Endothelial cell of umbilical vein (primary cell): ENCODE measurements around the gene FRMD4A. TPM values are rescaled to one million over a fixed set of nuclear protein-coding genes. Genes with fewer than 3 reads are reported as not detected.

Experiments used
- BruUV-seq: library from RNA; stranded (reverse); fragments of 400-500 nt; replicated peaks from 2 replicates; lab custom pipeline; 2021; lab: Mats Ljungman, UMichigan
- CTCF ChIA-PET: fragments of 300-600, 350-600 bp; sonication (Branson Sonifier 250); formaldehyde crosslinking; loops from one replicate; lab custom pipeline; 2021; ENCODE audit warnings: antibody characterized with exemption, inconsistent platforms; lab: Charles Lee
- POLR2A ChIA-PET: fragments of 300-600, 350-600 bp; sonication (Branson Sonifier 250); formaldehyde crosslinking; loops from one replicate; lab custom pipeline; 2021; ENCODE audit warnings: antibody characterized with exemption, inconsistent platforms; lab: Charles Lee
- DNase-seq: peaks from one replicate; pipeline ENCODE4 v3.0.0-alpha.2; 2011; ENCODE audit warnings: low read depth, low spot score
- FAIRE-seq: peaks from 2 replicates; lab custom pipeline; 2011; peaks lifted over from hg19 to GRCh38; lab: Jason Lieb, UNC
- H2AFZ ChIP-seq: 2 replicates; pipeline ENCODE4 v1.6.0; 2012; ENCODE audit warnings: low read depth, low read length, control low read depth, inconsistent platforms
- H3K27ac ChIP-seq: 2 replicates; pipeline ENCODE4 v1.5.1; 2011; ENCODE audit warnings: low read depth, mild to moderate bottlenecking, control low read depth, low read length, moderate library complexity; ENCODE audit not compliant: insufficient read depth
- H3K27me3 ChIP-seq, 2 experiments: 2 replicates each; pipeline versions ENCODE4 v1.6.0 to v1.6.1; 2011; ENCODE audit warnings: low read length in 2 of 2, mixed read lengths in 1 of 2; ENCODE audit not compliant: control insufficient read depth in 2 of 2, insufficient read depth in 2 of 2
- H3K36me3 ChIP-seq, 2 experiments: 2 replicates in 1 of 2; 3 replicates in 1 of 2; pipeline ENCODE4 v1.5.1; 2011; ENCODE audit warnings: low read length in 2 of 2, mild to moderate bottlenecking in 1 of 2, moderate library complexity in 1 of 2; ENCODE audit not compliant: control insufficient read depth in 2 of 2, insufficient read depth in 2 of 2; ENCODE audit errors: extremely low read depth in 1 of 2
- H3K4me1 ChIP-seq: 3 replicates; pipeline ENCODE4 v1.5.1; 2011; ENCODE audit warnings: mild to moderate bottlenecking, low read length; ENCODE audit not compliant: control insufficient read depth, insufficient read depth; ENCODE audit errors: extremely low read depth
- H3K4me2 ChIP-seq: 2 replicates; pipeline ENCODE4 v1.6.1; 2011; ENCODE audit warnings: low read length, control low read depth, mixed read lengths; ENCODE audit not compliant: insufficient read depth
- H3K4me3 ChIP-seq, 3 experiments: fragments of 200-600 bp in 1 of 3; sonication (generic), shearing (Covaris generic) in 1 of 3; replicated peaks in 1 of 3; 2 replicates each; pipeline ENCODE4 v1.5.1; 2011 to 2016; ENCODE audit warnings: control low read depth in 3 of 3, low read length in 3 of 3, mild to moderate bottlenecking in 2 of 3, inconsistent platforms in 1 of 3, low read depth in 1 of 3, moderate library complexity in 1 of 3; ENCODE audit not compliant: insufficient read depth in 1 of 3
- H3K79me2 ChIP-seq: 2 replicates; pipeline ENCODE4 v1.6.0; 2012; ENCODE audit warnings: low read length, inconsistent platforms; ENCODE audit not compliant: control insufficient read depth, insufficient read depth
- H3K9ac ChIP-seq: replicated peaks from 2 replicates; pipeline ENCODE3; 2011; ENCODE audit warnings: low read length, control low read depth; ENCODE audit not compliant: insufficient read depth; ENCODE audit errors: extremely low read depth
- H3K9me1 ChIP-seq: replicated peaks from 3 replicates; pipeline ENCODE4 v1.6.0; 2011; ENCODE audit warnings: mild to moderate bottlenecking, low read length; ENCODE audit not compliant: control insufficient read depth, insufficient read depth; ENCODE audit errors: extremely low read depth
- H3K9me3 ChIP-seq: replicated peaks from 2 replicates; pipeline ENCODE4 v1.5.1; 2012; ENCODE audit warnings: low read length, inconsistent platforms; ENCODE audit not compliant: control insufficient read depth, insufficient read depth
- H4K20me1 ChIP-seq: replicated peaks from 2 replicates; pipeline ENCODE3; 2011; ENCODE audit warnings: mild to moderate bottlenecking, low read length; ENCODE audit not compliant: control insufficient read depth, insufficient read depth; ENCODE audit errors: extremely low read depth
- CTCF ChIP-seq, 2 donors: IDR thresholded peaks; 1 replicate in 1 of 2; 2 replicates in 1 of 2; pipeline ENCODE4 v1.5.1; 2011; ENCODE audit warnings: low read length in 2 of 2, mild to moderate bottlenecking in 2 of 2, moderate library complexity in 2 of 2, control low read depth in 1 of 2, inconsistent platforms in 1 of 2, low read depth in 1 of 2; ENCODE audit not compliant: insufficient read depth in 1 of 2; ENCODE audit errors: extremely low read depth in 1 of 2
- EZH2 ChIP-seq: IDR thresholded peaks from 2 replicates; pipeline ENCODE4 v1.6.1; 2012; ENCODE audit warnings: borderline replicate concordance, low read depth, mild to moderate bottlenecking, moderate library complexity, low read length, inconsistent platforms; ENCODE audit not compliant: severe bottlenecking
- FOS ChIP-seq: IDR thresholded peaks from 2 replicates; pipeline ENCODE4 v1.6.1; 2011; ENCODE audit warnings: mild to moderate bottlenecking, low read length, moderate library complexity, borderline replicate concordance; ENCODE audit not compliant: insufficient read depth
- GATA2 ChIP-seq: IDR thresholded peaks from 2 replicates; pipeline ENCODE4 v1.7.0; 2011; ENCODE audit warnings: low read depth, mild to moderate bottlenecking, moderate library complexity, mixed read lengths, low read length; ENCODE audit not compliant: insufficient read length, insufficient read depth
- JUN ChIP-seq: IDR thresholded peaks from 2 replicates; pipeline ENCODE4 v1.6.1; 2011; ENCODE audit warnings: borderline replicate concordance, low read depth; ENCODE audit not compliant: insufficient read length, insufficient read depth
- MAX ChIP-seq: IDR thresholded peaks from 2 replicates; pipeline ENCODE4 v1.6.1; 2011; ENCODE audit not compliant: insufficient read depth, insufficient read length
- MYC ChIP-seq: IDR thresholded peaks from one replicate; pipeline ENCODE4 v1.6.1; 2011; ENCODE audit warnings: mild to moderate bottlenecking, low read depth, low read length
- POLR2A ChIP-seq: IDR thresholded peaks from 2 replicates; pipeline ENCODE4 v1.6.1; 2012; ENCODE audit warnings: low read depth, mild to moderate bottlenecking, control low read depth, low read length
- POLR2AphosphoS5 ChIP-seq: IDR thresholded peaks from 2 replicates; pipeline ENCODE4 v1.6.1; 2012; ENCODE audit warnings: low read depth, mild to moderate bottlenecking, control low read depth, low read length, moderate library complexity; ENCODE audit not compliant: insufficient read depth
- dilution Hi-C: fragments of 300-500 bp; cut with MboI; formaldehyde crosslinking; loops from one replicate; pipeline ENCODE4 v1.15.0; 2019; ENCODE audit warnings: low sequenced_read_pairs; ENCODE audit not compliant: extremely low pct_ligation_motif_present
- intact Hi-C: fragments of 100-400 bp; cut with micrococcal nuclease; formaldehyde crosslinking; loops from one replicate; pipeline ENCODE4 v1.10.0; 2022
- polyA plus RNA-seq, 4 experiments: library from polyadenylated mRNA; depleted of rRNA in 3 of 4; stranded (reverse) in 3 of 4; unstranded in 1 of 4; fragments of >200 nt; gene quantifications; 2 replicates each; pipeline versions ENCODE4 v1.2.1 to v1.2.3, GENCODE V29; 2011 to 2012; ENCODE audit warnings: missing spikeins in 1 of 4
- total RNA-seq: library from RNA; stranded (reverse); gene quantifications from 2 replicates; pipeline ENCODE4 v1.2.3, GENCODE V29; 2021

The FRMD4A gene
- total and polyA plus RNA-seq, 2 donors (not counting 3 experiments of a cell fraction or from before 2014, with no cell fraction given): 123 to 148 TPM

GRCh38 chr10:13791483-13791882, 539.2 kb downstream of the FRMD4A start:
- dilution Hi-C loops (no loop called here), intact Hi-C loops (no loop called here)
- DNase-seq (no peak), FAIRE-seq (no peak)
- H3K4me1 ChIP-seq: peaks cover 59% of the 10 kb centered on the region
- H3K9ac ChIP-seq: no peak overlapping the region
- no peaks in the 10 kb centered on the region for H3K27me3 ChIP-seq
- H3K79me2 ChIP-seq: peaks cover 46% of the 10 kb centered on the region
- no peak overlapping the region for H3K4me2 ChIP-seq
- H3K9me3 ChIP-seq: no peaks in the 10 kb centered on the region
- TF ChIP-seq GATA2 (no peak), JUN (no peak), FOS (no peak), POLR2A (no peak), MYC (no peak), CTCF (IDR thresholded peaks at IDR 0.05; ENCODE audit: extremely low read depth in 1 of 2, insufficient read depth in 1 of 2, low read depth in 1 of 2, low read length in 2 of 2) (no peak), EZH2 (no peak), MAX (no peak), POLR2AphosphoS5 (no peak)
- no TSS peak for BruUV-seq
- no peak overlapping the region for H3K4me3 ChIP-seq
- H4K20me1 ChIP-seq: no peaks in the 10 kb centered on the region
- ChIA-PET POLR2A (interaction anchor here (0.6 kb wide), 1 partner anchor 127 kb away, joined by 3 read pairs; no protein-coding TSS in a partner anchor), CTCF (no interaction called here)
- no peak overlapping the region for H3K27ac ChIP-seq
- H3K36me3 ChIP-seq: peaks cover 21 to 27% of the 10 kb centered on the region in 2 experiments
- no peak overlapping the region for H2AFZ ChIP-seq
- no peaks in the 10 kb centered on the region for H3K9me1 ChIP-seq
